Lung microvascular endothelial cell (primary cell): ENCODE measurements around the gene FMO5. TPM values are rescaled to one million over a fixed set of nuclear protein-coding genes. Genes with fewer than 3 reads are reported as not detected.
A peak's percentile ranks its signal among the peaks of the same experiment; 100 is the strongest.
"Not testable (repeated sequence)": the region's sequence is repeated elsewhere in the genome, so short reads cannot be mapped to it uniquely, and the experiment has no call there.

Source experiments
- DNase-seq, 2 donors: peaks; one replicate each; pipeline versions ENCODE4 v3.0.0 to v3.0.0-alpha.2; 2010; ENCODE audit warnings: low read depth in 2 of 2
- total RNA-seq: library from RNA; depleted of rRNA; stranded (reverse); fragments of >200 nt; gene quantifications from 2 replicates; pipeline ENCODE4 v1.2.1, GENCODE V29; 2014

Gene FMO5
- total RNA-seq, result 1.1 and 2.6 TPM in 2 replicates

DNA sequence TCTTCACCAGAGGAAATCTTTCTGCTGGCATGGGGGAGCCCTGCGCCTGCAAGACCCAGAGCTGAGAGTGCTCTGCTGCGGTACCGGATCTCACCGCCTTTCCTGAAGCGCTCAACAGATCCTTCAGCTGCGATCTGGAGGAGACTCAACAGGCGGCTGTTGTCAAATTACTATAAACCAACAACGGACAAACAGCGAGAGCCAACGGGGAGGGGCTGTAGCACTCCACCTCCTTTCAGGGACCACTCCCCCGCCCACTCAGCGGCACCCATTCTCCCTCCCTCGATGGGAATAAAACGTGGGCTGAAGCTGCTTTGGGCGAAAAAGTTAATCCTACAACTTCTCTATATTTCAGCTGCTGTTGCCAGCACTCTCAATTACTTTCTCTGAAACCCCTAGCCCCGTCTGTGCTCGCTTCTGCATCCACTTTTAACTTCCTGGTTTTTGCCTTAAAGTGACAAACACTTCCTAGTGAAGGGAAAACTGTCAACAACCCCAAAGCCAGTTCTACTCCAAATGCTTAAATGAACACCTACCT, at the start of gene FMO5:
Gene FMO5, minus strand, starts transcription at position 147 of the 538 bp plus-strand sequence. CDS start 310 bp downstream, outside the sequence.
- DNase-seq, result peak; percentile 25 to 59

DNA sequence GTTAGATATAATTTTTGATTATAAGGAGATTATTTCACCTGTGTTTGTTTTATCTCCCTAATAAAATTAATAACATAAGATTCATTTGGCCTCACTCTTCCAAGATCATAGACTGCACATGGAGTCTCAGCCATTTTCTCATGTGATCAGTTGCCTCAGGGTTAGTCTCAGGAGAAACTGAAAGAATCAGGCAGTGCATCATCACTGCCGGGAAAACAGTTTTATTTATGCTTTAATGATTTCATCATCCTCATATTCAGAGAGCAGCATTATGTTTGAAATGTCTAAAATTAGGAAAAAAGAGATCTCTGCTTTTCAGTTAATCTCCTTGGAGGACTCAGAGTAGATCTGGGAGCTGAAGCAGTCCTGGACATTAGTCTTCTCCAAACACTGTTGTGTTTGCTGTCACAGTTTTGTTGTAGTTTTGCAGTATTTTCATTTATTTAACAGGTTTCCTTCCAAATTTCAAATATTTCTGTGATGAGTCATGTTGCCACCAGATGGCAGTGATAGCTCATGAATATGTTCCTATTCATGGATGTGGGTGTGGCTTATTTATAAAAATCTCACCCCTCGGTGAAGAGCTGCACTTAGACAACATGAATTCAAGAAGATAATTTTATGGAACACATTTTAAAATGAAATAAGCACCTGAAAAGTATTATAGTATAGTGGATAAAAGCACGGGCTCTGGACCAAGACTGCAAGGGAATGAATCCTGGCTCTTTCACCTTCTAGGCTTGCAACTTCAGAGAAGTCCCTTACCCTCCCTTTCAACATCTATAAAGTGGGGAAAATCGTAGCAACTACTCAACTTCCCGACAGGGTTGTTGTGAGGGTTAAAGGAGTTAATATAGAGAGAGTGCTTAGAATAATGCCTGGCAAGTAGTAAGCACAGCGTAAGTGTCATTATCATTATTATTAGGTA, 48.5 kb upstream of the FMO5 start:
- DNase-seq, result peak; percentile 78 to 85

DNA sequence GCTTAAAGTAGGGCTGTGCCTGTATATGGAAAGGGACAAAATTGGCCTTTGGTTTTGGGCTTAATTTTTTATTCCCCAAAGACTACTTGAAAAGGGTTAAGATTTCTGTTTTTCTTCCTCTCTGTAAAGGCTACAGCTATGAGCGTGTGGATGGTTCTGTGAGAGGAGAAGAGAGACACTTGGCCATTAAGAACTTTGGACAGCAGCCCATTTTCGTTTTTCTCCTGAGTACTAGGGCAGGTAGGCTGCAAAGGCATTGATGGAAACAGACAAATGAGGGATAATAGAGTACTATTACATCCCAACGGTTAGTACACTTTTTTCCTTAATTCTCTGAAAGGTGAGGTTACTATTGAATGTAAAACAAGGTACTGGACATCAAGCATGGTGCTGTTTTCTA, 46.9 kb upstream of the FMO5 start:
- no peak for DNase-seq

DNA sequence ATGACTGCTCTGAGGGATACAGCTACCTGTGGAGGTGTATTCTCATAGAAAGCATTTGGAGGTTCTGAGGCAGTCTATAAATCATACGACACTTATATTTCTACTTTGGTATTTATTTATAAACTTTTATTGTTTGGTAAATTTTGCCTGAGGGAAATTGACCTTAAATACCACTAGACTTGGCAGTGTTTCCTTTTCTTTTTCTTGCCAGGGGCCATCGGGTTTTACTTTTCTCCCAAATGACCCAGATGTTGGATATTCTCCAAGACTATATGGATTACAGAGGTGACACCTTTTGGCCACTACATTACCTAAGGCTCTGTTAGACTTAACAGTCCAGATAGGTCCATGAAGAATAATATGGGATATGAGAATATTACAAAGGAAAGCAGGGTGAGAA, 45.6 kb upstream of the FMO5 start:
- no peak for DNase-seq

GRCh38 chr1:147267711-147268110, 42.6 kb upstream of the FMO5 start:
- DNase-seq, result no peak

- DNase-seq, result no peak
Observed at GRCh38 chr1:147266381-147266780, 41.2 kb upstream of the FMO5 start.

GRCh38 chr1:147264158-147264768, 39.1 kb upstream of the FMO5 start:
- peak in 1 of 2 donors; percentile 28 for DNase-seq

DNA sequence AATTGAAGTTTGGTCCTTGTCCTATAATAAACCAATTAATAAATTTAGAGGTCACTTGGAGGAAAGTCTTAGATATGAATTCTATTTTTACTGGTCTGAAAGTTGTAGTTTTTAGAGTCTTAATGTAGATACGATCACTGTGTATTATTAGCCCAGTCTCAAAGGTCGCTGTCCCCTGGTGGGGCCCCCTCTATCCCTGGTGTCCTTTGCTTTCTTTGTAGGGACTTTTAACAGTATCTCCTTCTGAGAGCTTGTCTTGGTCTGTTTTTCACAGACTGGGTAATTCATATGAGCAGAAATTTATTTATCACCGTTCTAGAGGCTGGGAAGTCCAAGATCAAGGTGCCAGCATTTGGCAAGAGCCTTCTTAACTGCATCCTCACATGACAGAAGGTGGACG, 35.8 kb upstream of the FMO5 start:
- no peak for DNase-seq

DNA sequence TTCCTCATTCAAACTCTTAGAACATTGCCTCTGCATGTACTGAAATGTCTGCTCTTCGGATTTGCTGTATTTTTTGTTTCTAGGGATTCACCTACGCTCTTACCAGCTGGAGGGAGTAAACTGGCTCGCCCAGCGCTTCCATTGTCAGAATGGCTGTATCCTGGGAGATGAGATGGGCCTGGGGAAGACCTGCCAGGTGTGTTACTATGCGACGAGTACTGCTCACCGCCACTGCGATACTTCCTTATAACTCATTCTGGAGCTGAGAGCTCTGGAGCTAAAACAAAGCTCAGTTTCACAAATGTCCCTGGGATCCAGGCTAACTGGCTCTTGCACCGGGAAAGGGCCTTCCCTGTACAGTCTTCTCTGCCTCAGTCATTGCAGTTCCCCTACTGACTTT, 27.4 kb upstream of the FMO5 start:
- no peak for DNase-seq

DNA sequence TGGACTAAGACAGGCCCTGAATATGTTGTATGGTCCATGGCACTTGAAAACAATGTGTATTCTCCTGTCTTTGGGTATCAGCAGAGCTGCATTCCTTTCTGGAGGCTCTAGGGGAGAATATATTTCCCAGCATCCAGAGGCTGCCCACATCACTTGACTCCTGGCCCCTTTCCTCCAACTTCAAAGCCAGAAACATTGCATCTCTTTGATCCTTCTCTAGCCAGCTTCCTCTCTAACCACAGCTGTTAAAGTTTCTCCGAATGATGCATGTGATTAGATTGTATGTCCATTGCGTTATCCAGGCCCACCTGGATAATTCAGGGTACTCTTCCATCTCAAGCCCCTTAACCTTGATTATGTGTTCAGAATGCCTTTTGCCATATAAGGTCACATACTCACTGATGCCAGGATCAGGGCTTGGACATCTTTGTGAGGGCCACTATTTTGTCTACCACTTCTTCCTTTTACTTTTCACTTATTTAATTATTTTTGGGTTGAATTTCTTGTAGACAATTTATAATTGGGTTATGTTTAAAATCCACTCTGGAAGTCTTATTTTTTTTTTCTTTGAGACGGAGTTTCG, 22.6 kb upstream of the FMO5 start:
- DNase-seq, result no peak

DNA sequence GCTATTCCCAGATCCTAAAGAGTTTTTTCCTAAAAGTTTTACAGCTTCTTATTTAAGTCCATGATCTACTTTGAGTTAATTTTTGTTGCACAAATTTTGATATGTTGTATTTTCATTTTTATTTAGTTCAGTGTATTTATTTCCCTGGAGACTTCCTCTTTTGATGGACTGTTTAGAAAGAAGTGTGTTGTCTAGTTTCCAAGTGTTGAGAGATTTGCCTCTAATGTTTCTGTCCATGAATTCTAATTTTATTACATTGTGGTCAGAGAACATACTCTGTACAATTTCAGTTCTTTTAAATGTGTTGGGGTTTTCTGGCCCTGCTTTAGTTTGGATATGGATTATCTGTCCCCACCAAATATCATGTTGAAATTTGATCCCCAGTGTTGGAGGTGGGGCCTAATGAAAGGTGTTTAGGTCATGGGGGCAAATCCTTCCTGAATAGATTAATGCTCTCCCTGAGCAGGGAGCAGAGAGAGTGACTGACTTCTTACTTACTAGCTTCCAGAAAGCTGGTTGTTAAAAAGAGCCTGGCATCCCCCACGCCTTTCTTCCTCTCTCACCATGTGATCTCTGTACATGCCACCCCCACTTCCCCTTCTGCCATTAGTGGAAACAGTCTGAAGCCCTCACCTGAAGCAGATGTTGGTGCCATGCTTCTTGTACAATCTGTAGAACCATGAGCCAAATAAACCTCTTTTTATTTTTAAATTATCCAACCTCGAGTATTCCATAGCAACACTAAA, 21.9 kb upstream of the FMO5 start:
- DNase-seq, result no peak

DNA sequence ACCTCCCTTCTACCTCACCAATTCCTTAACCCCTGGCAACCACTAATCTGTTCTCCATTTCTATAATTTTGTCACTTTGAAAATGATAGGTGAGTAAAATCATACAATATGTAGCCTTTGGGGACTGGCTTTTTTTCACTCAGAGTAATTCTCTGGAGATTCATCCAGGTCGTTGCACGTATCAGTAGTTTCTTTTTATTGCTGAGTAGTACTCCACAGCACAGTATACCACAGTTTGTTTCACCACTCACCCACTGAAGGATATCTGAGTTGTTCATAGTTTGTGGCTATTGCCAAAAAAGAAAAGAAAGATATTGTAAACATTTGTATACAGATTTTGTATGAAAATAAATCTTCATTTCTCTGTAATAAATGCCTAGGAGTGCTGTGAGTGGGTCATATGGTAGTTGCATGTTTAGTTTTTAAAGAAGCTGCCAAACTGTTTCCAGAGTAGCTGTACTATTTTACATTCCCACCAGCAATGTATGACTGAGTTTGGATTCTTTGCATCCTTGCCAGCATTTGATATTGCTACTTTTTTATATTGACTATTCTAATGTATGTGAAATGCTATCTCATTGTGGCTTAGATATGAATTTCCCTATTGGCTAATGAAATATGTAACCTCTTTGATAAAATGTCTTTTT, 21.0 kb upstream of the FMO5 start:
- DNase-seq, result no peak

DNA sequence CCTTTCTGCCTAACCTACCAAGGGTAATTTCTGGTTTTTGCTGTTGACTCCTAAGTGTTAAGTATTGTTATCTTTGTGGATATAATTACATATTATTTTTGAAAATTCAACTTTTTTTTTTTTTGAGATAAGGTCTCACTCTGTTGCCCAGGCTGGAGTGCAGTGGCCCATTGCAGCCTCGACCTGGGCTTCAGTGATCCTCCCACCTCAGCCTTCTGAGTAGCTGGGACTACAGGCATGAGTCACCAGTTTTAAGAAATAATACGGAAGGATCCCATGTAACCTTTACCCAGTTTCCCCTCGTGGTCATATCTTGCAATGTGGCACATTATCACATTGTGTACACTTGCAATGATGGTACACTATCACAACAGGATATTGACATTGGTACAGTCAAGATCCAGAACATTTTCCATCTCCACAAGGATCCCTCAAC, 20.5 kb upstream of the FMO5 start:
- no peak for DNase-seq

- DNase-seq, result no peak
Observed at GRCh38 chr1:147245129-147245528, 20.0 kb upstream of the FMO5 start.

DNA sequence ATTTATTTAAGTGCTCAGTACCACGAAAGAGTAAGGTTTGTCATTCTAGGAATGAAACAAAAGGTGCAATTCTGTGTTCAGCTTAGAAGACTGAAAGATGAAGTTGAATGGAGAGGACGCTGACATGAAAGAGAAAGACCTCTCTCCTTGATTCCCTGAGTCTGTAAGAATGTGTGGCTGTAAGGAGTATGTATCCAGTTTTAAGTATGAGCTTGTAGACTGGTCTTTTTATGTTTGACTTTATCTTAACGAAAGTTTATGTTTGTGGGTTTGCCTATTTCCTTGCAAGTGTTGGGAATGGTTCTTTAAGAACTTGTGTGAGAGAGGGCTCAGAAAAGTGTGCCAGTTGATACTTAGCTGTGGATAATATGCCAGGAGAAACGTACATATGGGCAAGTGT, 18.7 kb upstream of the FMO5 start:
- DNase-seq, result peak in 1 of 2 donors; percentile 15

- peak; percentile 41 to 59 for DNase-seq
Observed at GRCh38 chr1:147243228-147243685, 18.1 kb upstream of the FMO5 start.

DNA sequence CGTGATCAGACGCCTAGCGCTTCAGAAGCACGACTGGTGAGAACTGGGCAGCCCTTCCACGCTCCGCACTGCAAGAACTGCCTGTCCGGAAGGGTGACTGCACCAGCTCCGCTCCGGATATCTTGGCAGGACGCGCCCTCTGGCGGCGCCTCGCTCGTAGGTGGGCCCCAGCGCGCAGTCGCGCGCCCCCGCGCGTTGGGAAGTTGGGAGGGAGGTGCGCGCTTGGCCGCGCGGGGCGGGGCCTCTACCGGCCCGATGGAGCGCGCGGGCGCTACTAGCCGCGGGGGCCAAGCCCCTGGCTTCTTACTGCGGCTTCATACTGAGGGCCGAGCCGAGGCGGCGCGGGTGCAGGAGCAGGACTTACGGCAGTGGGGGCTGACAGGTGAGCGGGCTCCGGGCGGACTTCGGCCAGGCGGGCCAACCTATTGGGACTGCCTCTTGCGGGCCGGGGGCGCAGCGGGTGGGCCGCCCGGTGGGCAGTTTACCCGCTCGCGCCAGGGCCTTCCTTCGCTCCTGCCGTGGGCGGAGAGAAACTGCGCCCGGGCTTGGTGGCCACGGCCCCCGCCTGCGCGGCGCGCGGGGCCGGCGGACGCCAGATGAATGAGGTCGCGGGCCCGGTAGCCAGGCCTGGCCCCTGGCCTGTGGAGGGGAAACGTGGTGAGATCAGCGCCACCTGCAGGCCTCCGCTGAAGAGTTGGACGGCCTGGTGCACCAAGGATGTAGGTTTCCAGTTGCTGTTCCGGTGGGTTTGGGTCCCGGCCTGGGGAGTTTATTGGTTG, 17.5 kb upstream of the FMO5 start, which contains the start of gene CHD1L:
Gene CHD1L, plus strand, starts transcription at position 236 of the 779 bp plus-strand sequence. Its CDS starts 20 bp downstream, at position 256.
- peak; percentile 95 to 97 for DNase-seq

DNA sequence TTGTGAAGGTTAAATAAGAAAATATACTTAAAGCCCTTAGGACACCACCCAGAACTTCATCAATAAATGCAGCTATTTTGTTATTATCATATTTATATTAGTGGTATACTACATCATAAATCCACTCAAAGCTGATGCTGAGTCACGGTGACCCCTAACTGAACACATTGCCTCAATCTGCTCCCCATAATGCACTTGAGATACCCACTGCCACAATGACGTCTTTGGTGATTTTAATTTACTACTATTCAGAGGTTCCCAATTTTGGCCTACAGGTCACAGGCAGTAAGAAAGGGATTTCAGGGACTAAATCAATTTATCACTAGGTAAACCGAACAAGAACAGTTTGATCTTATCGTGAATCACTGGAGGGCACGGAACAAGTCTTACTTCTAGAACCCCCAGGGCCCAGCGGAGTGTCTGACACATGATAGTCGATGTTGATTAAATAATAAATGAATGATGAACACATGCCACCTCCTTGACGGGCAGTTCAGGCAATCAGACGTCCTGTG, 16.9 kb upstream of the FMO5 start:
- DNase-seq, result no peak

DNA sequence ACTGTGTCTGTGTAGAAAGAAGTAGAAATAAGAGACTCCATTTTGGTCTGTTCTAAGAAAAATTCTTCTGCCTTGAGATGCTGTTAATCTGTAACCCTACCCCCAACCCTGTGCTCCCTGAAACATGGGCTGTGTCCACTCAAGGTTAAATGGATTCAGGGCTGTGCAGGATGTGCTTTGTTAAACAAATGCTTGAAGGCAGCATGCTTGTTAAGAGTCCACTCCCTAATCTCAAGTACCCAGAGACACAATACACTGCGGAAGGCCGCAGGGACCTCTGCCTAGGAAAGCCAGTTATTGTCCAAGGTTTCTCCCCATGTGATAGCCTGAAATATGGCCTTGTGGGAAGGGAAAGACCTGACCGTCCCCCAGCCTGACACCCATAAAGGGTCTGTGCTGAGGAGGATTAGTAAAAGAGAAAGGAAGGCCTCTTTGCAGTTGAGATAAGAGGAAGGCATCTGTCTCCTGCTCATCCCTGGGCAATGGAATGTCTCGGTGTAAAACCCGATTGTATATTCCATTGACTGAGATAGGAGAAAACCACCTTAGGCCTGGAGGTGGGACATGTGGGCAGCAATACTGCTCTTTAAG, 15.1 kb upstream of the FMO5 start:
- DNase-seq, result not testable (repeated sequence)
